IPS DF 4.7 (cell line): ENCODE data around the gene ETV5.
A peak's percentile ranks its signal among the peaks of the same experiment; 100 is the strongest.

Source experiments
- DNase-seq: peaks from one replicate; pipeline ENCODE4 v3.0.0-alpha.2; 2013; ENCODE audit warnings: low spot score; ENCODE audit errors: extremely low read depth

ETV5 gene

GRCh38 chr3:186108941-186109865, at the start of gene ETV5:
Gene ETV5, minus strand, starts transcription at chr3:186109089. Its CDS starts 3,221 bp downstream, at chr3:186105868.
- DNase-seq, result peak; percentile 96

- DNase-seq, result no peak
These were observed 45.8 kb upstream of the ETV5 start for GRCh38 chr3:186154641-186155040.

DNA sequence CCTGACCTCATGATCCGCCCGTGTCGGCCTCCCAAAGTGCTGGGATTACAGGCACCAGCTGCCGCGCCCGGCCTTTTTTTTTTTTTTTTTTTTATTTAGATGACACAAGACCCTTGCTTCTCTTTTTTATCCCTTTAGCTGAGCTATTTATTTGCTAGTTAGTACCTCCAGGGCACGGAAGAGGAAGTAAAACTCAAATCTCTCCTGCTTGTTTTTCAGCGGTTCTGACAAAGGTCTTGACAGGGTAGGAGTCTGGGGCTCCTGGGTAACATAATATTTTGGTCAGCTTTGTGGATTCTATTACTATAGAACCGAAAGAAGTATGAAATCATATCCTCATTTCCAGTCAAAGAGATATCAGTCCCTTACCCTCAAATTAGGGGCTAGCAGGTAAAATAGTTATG, 44.0 kb upstream of the ETV5 start:
- no peak for DNase-seq

GRCh38 chr3:186152361-186152798, 43.5 kb upstream of the ETV5 start:
- DNase-seq, result no peak

GRCh38 chr3:186151077-186151971, 42.4 kb upstream of the ETV5 start:
- DNase-seq, result no peak

DNA sequence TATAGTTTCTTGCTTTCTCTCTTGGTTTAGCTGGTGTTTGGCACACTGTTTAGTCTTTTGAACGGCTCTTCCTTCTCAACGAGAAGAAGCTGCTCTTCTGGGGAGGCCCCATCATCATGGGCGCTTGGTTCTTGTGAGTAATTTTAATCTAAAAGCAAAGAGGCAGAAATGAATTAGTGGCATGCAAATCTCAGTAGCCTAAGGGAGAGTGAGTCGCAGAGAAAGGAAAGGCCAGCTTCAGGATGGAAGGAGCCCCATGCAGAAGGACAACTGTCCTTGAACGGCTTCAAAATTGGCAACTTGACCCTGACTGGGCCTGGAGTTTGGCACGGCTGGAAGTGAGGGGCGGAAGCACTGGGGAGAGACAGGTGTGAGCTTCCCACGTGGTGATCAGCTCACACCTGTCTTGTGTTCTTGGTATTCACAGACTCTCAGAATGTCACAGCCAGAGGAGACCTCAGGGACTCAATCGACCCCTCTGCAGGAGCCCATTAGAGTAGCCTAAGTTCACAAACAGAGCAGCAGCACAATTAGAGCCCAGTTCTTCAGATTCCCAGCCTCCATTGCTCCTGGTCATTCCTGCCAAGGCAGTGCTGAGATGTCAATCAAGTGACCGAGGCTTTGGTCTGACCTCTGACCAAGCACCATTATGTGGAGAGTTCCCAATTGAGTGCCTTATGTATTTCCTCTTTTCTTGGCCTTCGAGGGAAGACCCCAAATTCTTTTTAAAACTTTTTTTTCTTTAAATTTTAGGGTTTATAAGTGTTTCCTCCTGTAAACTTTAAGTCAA, 41.3 kb upstream of the ETV5 start:
- DNase-seq, result no peak

DNA sequence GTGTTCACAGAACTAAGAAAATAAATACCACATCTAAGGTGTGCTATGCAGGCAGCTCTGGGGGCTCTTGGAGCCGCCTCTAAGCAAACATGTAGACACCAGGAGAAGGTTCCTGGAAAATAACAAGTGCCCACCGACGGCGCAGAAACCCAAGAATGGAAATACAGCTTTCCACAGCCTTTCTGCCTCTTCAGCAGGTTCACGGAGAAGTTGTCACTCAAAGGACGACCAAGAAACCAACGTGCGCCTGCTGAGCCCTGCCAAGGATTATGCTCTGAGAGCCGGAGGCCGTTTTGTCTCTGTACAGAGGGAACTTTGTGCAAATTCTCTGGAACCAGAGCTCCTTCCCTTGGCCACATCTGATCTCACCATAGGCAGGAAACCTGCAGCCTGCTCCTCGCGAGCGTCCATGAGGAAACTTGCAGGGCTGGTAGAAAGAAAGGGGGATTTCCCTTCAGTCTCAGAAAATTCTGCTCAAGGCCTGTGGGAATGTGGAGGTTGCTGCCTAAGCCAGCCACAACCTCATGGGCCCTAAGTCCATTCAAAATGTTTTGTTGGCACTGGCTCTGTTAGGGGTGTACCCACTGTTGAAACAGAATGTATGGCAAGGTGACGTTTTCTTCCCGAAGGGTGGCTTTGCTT, 40.6 kb upstream of the ETV5 start:
- DNase-seq, result no peak

- no peak for DNase-seq
These were observed 35.4 kb upstream of the ETV5 start for GRCh38 chr3:186144257-186144656.

GRCh38 chr3:186143250-186143649, 34.4 kb upstream of the ETV5 start:
- DNase-seq, result no peak

- no peak for DNase-seq
These were observed 33.6 kb upstream of the ETV5 start for GRCh38 chr3:186142393-186142932.

GRCh38 chr3:186141790-186142189, 32.9 kb upstream of the ETV5 start:
- no peak for DNase-seq

- DNase-seq, result no peak
These were observed 29.5 kb upstream of the ETV5 start for GRCh38 chr3:186138272-186138981.

DNA sequence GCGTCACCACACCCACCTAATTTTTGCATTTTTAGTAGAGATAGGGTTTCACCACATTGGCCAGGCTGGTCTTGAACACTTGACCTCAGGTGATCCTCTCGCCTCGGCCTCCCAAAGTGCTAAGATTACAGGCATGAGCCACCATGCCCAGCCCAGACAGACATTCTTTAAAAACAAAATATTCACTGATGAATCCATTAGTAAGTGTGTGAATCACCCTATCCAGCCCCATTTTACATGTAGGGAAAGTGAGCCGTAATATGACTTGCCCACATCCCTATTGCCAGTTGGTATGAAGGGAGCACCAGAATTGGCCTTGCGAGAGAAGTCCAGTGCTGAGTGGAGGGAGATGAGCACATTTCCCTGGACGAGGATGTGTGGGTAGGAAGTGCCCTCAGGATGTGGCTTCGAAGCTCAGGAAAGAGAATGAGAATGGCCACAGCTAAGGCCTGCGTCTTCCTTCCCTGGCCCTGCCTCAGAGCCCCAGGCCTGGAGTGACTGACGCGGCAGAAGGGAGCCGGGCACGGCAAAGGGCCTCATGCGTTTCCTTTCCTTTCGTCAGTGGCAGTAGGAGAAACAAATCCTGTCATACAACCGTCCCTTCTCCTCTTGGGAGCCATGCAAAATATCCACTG, 28.3 kb upstream of the ETV5 start:
- DNase-seq, result no peak

DNA sequence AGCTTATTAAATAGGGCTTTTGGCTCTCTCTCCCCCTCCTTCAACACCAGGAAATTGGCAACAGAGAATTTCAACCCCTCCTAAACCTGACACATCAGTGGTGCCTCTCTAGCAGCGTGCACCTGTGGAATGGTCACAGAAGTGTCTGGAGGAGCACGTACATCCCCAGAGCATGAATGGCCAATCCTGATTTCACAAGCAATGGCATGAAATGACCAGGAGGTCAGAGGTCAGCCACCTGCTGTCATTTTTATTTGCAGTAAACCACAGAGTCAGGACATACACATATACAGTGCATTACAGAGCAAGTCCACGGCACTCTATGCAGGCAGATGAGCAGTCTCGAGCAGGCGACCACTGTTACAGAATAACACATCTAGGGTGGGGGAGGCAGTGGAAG, 25.1 kb upstream of the ETV5 start:
- DNase-seq, result no peak

DNA sequence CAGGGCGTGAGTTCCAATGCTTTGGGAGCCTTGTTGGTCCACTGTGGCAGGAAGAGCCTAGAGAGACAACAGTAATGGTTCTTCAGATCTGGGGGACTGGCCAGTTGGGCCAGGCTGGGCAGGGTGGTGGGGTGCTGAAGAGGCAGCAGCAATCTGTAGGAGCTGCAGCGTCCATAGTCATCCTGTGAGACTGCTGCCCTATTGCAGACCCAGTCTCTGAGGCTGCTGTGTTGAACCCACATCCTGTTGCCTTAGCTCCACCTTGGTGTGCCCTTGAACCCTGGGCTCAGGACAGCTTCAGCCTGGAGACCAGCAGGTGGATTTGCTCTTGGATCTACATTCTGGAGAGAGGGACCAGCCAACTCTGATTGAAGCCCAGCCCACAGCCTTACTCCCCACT, 23.6 kb upstream of the ETV5 start:
- no peak for DNase-seq

DNA sequence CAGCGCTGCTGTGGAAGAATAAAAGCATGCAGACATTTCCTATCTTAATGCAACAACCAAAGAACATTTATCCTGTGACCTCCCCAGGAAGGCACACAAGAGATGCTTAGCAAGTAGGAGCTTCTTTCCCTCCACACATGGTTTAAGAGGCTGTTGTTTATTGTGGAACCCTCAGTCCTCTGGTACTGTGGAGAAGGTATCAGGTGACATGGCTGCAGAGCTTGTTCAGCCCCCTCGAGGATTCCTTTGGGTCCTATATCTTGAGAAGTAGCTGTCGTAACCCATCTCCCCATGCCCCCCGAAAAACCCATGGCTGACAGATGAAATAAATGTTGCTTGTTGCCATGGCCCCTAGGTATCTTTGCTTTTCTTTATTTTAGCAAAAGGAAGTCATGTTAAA, 20.3 kb upstream of the ETV5 start:
- DNase-seq, result no peak

GRCh38 chr3:186128158-186128557, 19.3 kb upstream of the ETV5 start:
- DNase-seq, result no peak

DNA sequence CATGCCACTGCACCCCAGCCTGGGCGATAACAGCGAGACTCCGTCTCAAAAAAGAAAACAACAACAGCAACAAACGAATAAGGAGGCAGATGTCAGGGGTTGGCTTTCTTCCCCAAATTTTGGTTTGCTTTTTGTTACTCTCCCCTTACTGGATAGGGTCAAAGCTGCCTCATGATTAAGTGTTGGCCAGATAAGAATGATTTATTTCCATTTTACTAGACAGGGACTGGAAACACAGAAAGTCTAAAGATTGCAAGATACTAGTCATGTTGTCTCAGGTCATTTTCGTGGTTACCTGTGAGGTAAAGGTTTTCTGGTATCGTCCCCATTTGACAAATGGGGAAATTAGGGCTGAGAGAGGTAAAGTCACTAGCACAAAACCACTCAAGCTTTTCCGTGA, 18.6 kb upstream of the ETV5 start:
- no peak for DNase-seq

DNA sequence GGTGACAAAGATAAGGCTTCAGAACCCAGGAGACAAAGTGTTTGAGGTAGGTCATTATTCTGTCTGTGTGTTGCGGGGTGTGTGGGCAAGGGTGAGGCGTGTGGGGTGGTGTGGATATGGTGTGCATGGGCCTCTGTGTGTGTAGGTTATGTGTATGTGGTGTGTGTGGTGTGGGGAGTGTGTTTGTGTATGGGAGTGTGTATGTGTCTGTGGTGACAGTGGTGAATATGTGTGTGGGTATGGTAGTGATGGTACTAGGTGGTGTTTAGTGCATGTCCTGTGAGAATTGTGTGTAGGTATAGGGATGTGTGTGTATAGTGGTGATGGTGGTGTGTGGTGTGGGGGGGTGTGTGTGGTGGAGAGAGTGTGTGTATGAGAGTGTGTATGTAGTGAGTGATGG, 16.2 kb upstream of the ETV5 start:
- DNase-seq, result no peak

GRCh38 chr3:186124592-186124991, 15.7 kb upstream of the ETV5 start:
- DNase-seq, result no peak
